OCI-LY3 (cell line): ENCODE data around the gene SLC17A9.

Experiments
- H2AFZ ChIP-seq: fragments of 200-600, 300-600 bp; shearing (Covaris generic); 2 replicates; pipeline ENCODE4 v1.6.0; 2014; ENCODE audit warnings: antibody characterized with exemption, low read depth, low read length
- H3K27ac ChIP-seq: fragments of 200-600, 300-600 bp; sonication (generic); 2 replicates; pipeline ENCODE4 v1.5.1; 2014; ENCODE audit warnings: mild to moderate bottlenecking, low read length, moderate library complexity, mixed read lengths
- H3K27me3 ChIP-seq: fragments of 200-600, 300-600 bp; sonication (generic); 2 replicates; pipeline ENCODE4 v1.6.1; 2014; ENCODE audit warnings: low read depth, low read length, mixed read lengths
- H3K36me3 ChIP-seq: fragments of 200-600, 300-600 bp; sonication (generic); replicated peaks from 2 replicates; pipeline ENCODE3; 2014; ENCODE audit warnings: low read depth, low read length, mixed read lengths
- H3K4me1 ChIP-seq: fragments of 300-600, 200-600 bp; sonication (generic); 2 replicates; pipeline ENCODE4 v1.6.1; 2014; ENCODE audit warnings: low read length, mixed read lengths
- H3K4me2 ChIP-seq: fragments of 200-600, 300-600 bp; sonication (generic); 2 replicates; pipeline ENCODE4 v1.6.1; 2014; ENCODE audit warnings: low read length, mixed read lengths
- H3K4me3 ChIP-seq: fragments of 300-600, 200-600 bp; sonication (generic); 2 replicates; pipeline ENCODE4 v1.5.1; 2014; ENCODE audit warnings: antibody characterized with exemption, mild to moderate bottlenecking, low read length, moderate library complexity
- H3K79me2 ChIP-seq: fragments of 300-600, 200-600 bp; shearing (Covaris generic); 2 replicates; pipeline ENCODE4 v1.6.1; 2014; ENCODE audit warnings: mild to moderate bottlenecking, low read length, mixed read lengths
- H3K9ac ChIP-seq: fragments of 300-600, 200-600 bp; shearing (Covaris generic); 2 replicates; pipeline ENCODE4 v1.6.0; 2014; ENCODE audit warnings: mild to moderate bottlenecking, low read length, moderate library complexity
- H3K9me3 ChIP-seq: fragments of 200-600, 300-600 bp; shearing (Covaris generic); 2 replicates; pipeline ENCODE4 v1.6.1; 2014; ENCODE audit warnings: low read length, mixed read lengths; ENCODE audit not compliant: insufficient read depth
- H4K20me1 ChIP-seq: fragments of 200-600, 300-600 bp; sonication (generic); 2 replicates; pipeline ENCODE4 v1.6.1; 2016; ENCODE audit warnings: low read length, mixed read lengths; ENCODE audit not compliant: insufficient read depth
- EZH2phosphoT487 ChIP-seq: fragments of 200-600 bp; shearing (Covaris generic); IDR thresholded peaks from 2 replicates; pipeline ENCODE4 v1.6.1; 2018; ENCODE audit warnings: antibody characterized with exemption, mixed run types, low read depth
- TF ChIP-seq, protein P1 (sequence below): fragments of 200-600, 300-600 bp; sonication (generic); IDR thresholded peaks from 2 replicates; pipeline ENCODE4 v1.5.1; 2014; ENCODE audit warnings: antibody characterized with exemption, low read length, low read depth

Gene SLC17A9

DNA sequence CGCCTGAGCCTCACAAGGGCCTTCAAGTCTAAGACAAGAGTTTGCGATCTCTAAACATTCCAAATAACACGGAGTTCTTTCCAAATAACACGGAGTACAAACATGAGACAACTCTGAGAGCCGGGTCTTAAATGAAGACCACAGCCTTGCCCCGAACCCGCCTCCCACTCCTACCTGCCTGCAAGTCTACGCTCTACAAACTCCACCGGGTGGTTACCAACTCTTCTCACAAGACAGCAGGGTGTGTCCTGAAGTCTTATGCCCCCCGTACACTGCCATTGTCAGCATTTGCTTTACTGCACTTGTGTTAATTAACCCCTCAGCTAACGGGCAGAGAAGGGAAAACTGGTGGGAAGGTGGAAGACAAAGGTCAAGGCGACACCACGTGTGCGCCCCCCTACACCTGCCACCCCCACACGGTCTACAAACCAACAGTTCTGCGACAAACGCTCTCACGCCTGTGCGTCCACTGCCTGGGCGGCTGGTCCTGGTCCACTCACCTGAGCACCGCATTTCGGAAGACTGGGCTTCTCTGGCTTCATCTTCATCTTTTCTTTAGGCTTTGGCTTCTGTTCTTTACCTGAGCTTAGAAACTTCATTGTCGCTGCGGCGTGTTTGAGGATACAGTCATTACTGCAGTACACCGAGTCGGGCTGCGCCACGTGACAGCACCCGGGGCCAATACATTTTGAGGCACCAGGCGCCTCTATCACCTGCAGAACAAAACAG is 45.7 kb upstream of the SLC17A9 start:
- H3K4me2 ChIP-seq, result no peak overlapping the region
- H3K9ac ChIP-seq, result no peak overlapping the region
- peaks cover 37% of the 10 kb centered on the region for H4K20me1 ChIP-seq
- H3K79me2 ChIP-seq, result peaks cover 50% of the 10 kb centered on the region
- H3K4me1 ChIP-seq, result peaks cover 31% of the 10 kb centered on the region
- H3K9me3 ChIP-seq, result no peaks in the 10 kb centered on the region
- H3K4me3 ChIP-seq, result no peak overlapping the region
- no peak overlapping the region for H2AFZ ChIP-seq
- TF ChIP-seq, protein P1, sequence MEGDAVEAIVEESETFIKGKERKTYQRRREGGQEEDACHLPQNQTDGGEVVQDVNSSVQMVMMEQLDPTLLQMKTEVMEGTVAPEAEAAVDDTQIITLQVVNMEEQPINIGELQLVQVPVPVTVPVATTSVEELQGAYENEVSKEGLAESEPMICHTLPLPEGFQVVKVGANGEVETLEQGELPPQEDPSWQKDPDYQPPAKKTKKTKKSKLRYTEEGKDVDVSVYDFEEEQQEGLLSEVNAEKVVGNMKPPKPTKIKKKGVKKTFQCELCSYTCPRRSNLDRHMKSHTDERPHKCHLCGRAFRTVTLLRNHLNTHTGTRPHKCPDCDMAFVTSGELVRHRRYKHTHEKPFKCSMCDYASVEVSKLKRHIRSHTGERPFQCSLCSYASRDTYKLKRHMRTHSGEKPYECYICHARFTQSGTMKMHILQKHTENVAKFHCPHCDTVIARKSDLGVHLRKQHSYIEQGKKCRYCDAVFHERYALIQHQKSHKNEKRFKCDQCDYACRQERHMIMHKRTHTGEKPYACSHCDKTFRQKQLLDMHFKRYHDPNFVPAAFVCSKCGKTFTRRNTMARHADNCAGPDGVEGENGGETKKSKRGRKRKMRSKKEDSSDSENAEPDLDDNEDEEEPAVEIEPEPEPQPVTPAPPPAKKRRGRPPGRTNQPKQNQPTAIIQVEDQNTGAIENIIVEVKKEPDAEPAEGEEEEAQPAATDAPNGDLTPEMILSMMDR, result no peak
- TF ChIP-seq EZH2phosphoT487, result no peak
- H3K27ac ChIP-seq, result no peak overlapping the region
- peaks cover 76% of the 10 kb centered on the region for H3K36me3 ChIP-seq
- no peaks in the 10 kb centered on the region for H3K27me3 ChIP-seq

DNA sequence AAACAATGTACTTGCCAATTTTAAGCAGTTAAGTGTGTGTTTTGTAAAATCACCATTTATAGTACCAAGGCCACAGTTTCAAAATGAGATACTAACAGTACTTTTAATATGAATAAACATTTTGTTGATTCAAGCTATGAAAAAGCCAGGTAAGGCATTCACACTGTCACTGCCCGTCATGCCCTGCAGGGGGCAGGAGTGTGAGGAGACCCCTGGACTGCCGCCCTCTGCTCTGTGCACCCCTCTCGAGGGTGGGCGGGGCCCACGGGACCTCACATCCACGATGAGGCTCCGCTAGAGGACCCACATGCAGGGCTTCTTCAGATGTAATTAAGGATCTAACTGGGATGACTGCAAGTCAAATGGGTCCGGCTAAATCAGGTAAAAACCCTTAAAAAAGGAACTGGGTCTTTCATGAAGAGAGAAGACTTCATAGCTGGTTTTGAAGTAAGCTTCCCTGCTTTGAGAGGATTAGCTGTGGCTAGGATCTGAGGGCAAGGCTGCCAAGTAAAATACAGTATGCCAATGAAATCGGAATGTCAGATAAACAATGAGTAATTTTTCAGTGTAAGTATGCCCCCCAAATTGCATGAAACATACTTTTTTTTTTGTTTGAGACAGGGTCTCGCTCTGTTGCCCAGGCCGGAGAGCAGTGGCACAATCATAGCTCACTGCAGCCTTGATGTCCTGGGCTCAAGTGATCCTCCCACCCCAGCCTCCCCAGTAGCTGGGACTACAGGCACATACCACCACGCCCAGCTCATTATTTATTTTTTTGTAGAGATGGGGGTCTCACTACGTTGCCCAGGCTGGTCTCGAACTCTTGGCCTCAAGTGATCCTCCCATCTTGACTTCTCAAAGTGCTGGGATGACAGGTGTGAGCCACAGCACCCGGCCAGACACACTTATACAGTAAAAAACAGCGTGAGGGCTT is 44.9 kb upstream of the SLC17A9 start:
- no peak overlapping the region for H3K9ac ChIP-seq
- no peaks in the 10 kb centered on the region for H3K9me3 ChIP-seq
- no peak overlapping the region for H3K4me2 ChIP-seq
- no peaks in the 10 kb centered on the region for H3K27me3 ChIP-seq
- peaks cover 41% of the 10 kb centered on the region for H4K20me1 ChIP-seq
- H3K36me3 ChIP-seq, result peaks cover 77% of the 10 kb centered on the region
- H3K27ac ChIP-seq, result peak overlapping the region; percentile 34; the same call in 1 of the 2 replicates
- no peak overlapping the region for H3K4me3 ChIP-seq
- H3K79me2 ChIP-seq, result peaks cover 58% of the 10 kb centered on the region
- no peak for TF ChIP-seq EZH2phosphoT487
- TF ChIP-seq, protein P1, result peak; percentile 55
- no peak overlapping the region for H2AFZ ChIP-seq
- H3K4me1 ChIP-seq, result peaks cover 31% of the 10 kb centered on the region

DNA sequence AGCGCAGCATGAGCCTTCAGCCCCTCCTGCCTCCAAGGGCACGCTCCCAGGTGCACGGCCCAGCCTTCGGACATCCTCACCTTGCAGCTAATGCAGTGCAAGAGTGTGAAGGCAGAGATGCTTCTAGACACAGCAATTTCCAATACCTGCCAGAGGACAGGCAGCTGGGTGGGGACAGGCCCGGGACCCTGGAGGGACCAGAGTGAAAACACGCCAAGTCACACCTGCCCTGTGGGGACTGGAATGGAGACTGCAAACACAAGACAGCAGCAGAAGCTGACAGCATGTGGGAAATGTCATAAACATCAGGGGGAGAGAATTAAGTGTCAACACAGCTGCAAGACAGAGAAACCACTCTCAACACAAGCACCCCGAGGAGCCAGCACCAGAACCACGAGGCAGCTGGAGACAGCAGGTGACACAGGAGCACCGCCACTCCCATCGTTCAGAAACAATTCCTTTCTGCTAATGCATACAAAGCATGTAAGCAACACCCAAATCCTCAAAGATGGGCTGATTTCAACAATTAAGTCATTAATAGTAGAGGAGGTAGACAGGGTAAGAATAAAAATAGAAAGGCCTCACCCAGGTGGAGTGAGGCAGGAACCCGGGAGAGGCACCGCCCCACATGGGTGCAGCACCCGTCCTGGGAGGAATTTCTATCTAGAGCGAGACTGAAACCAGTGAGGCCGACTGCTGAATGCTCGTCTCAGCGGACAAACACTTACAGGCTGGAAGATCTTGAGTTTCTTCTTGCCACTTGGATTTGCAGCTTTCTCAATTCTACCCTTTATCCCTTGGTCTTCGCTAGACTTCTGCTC is 43.3 kb upstream of the SLC17A9 start:
- Histone ChIP-seq H3K4me1 (peaks cover 31% of the 10 kb centered on the region), H3K79me2 (peaks cover 73% of the 10 kb centered on the region), H3K4me3 (no peak overlapping the region), H3K9me3 (no peaks in the 10 kb centered on the region), H2AFZ (no peak overlapping the region), H4K20me1 (peaks cover 54% of the 10 kb centered on the region), H3K27ac (0 out of 2 replicates have a peak overlapping the region, but pooled peaks have one; percentile 0), H3K9ac (no peak overlapping the region), H3K4me2 (no peak overlapping the region), H3K27me3 (no peaks in the 10 kb centered on the region), H3K36me3 (peaks cover 77% of the 10 kb centered on the region)
- TF ChIP-seq, protein P1, result no peak
- TF ChIP-seq EZH2phosphoT487, result no peak
